T1000 (cell line): ENCODE data around the gene SMIM38.
"Not testable (repeated sequence)": the region's sequence is repeated elsewhere in the genome, so short reads cannot be mapped to it uniquely, and the experiment has no call there.

Experiments
- DNase-seq: peaks from one replicate; lab custom pipeline; 2025; ENCODE audit warnings: mixed read lengths; lab: John Stamatoyannopoulos, UW

SMIM38 gene

DNA sequence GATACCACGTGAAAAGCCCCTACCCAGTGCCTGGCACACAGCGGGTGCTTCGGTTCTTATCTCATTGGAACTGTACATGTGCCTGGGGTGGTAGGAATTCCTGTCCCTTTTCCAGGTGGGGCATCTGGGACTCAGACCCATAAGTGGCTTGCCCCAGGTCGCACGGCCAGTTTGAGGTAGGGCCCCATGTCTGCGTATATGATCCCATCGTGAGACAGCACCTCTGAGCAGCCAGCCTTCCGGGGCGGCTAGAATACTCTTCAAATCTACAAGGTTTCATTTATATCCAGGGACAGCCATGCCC, 33.5 kb upstream of the SMIM38 start:
- DNase-seq, result no peak

DNA sequence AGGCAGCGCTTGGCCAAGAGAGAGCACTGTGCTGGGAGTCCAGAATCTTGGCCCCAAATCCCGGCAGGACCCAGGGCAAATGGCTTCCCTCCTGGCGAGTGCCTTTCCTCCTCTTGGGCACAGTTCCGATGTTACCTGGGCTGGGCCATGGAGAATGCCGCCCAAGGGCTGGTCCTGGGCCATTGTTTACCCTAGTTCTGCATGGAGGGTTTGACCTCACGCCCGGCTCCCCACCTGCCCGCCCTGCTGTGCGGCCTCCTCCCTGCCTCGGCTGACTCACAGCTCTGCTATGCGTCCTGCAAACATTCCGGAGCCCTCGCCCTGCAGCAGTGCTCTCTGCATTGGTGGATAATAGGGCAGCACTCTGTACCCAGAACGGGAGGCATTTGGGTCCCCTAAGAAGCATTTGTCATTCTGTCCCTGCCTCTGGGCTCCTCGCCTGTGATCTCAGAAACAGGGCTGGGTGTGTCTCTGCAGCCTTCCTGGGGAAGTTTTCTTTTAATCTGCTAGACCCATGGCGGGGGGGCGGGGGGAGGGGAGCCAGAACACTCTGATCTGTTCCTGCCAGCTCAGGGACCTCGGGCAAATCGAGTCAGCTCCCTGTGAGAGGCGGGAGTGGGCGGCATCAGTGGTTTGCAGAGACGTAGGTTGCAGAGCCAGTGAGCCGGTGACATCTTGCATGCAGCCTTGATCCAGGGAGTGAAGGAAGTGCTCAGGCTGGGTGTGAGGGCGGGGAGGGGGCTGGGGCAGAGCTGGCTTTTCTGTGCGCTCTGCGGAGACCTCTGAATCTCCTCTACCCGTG, 32.9 kb upstream of the SMIM38 start:
- peak; percentile 84 for DNase-seq

DNA sequence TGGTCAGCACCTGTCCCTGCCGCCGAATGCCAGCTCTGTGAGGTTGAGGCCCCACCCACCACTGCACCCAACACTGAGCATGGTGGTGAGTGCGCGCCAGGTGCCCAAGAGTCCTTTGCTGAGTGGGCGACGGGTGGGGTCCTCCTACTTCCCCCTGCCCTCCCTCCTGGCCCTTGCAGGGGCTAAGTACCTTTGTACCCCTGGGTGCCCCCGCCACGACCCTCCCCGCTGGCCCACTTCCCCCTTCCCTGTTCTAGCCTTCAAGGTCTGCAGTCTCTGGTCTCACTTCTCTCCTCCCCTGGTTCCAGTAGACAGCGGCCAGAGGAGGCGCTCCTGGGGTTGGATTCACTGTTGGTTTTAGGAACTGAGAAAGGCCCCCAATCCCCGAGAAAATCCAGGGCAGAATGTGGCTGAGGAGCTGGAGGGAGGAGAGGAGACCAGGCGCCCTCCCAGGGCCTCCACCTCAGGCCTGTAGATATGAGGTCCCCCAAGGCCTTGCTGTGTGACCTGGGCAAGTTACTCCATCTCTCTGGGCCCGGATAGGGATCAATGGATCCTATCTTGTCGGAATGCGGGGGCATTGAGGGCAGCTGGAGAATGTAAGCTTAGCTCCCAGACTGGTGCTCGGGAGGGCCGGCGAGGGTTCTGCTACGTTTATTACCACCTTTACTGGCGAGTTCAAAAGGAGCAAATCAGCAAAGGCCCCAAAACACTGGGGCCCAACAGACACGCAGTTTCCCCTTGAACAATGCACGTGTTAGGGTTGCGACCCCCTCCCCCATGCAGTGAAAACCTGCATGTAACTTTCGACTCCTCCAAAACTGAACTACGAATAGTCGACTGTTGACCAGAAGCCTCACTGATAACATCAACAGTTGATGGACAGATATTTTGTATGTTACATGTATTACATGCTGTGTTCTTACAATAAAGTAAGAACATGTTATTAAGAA, 31.9 kb upstream of the SMIM38 start:
- no peak for DNase-seq

DNA sequence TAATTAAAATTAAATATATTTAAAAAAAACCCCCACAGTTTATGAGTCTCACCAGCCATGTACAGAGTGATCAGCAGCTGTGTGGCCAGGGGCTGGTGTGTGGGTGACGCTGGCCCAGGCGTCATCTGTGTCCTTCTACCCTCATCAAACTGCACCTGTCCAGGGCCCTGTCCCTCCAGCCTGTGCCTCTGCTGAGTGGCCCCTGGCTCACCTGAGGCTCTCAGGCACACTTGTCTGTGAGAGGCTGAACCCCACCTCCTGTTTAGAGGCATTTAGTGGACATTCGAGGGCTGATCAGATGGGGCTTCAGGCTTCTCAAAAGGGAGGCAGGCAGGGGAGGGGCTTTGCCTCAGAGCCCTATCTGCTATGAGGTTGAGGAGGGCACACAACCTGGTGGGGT, 29.9 kb upstream of the SMIM38 start:
- no peak for DNase-seq

DNA sequence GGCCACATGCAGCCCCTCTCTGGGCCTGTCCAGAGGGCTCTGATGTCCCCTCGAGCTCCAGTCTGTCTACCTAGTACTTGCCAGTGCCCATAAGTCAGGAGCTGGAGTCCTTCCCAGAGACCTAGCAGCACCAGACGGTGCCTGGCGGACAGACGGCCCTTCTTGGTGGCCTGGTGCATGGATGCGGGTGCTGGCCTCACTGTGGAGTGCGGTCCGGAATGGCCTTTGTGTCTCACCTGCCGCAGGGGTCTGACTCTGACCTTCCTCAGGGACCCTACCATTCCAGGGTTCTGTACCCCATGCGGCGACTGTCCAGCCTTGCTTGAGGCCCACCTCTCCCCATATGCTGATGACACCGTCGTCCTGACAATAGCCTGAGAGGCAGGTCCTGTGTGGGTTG, 29.4 kb upstream of the SMIM38 start:
- no peak for DNase-seq

DNA sequence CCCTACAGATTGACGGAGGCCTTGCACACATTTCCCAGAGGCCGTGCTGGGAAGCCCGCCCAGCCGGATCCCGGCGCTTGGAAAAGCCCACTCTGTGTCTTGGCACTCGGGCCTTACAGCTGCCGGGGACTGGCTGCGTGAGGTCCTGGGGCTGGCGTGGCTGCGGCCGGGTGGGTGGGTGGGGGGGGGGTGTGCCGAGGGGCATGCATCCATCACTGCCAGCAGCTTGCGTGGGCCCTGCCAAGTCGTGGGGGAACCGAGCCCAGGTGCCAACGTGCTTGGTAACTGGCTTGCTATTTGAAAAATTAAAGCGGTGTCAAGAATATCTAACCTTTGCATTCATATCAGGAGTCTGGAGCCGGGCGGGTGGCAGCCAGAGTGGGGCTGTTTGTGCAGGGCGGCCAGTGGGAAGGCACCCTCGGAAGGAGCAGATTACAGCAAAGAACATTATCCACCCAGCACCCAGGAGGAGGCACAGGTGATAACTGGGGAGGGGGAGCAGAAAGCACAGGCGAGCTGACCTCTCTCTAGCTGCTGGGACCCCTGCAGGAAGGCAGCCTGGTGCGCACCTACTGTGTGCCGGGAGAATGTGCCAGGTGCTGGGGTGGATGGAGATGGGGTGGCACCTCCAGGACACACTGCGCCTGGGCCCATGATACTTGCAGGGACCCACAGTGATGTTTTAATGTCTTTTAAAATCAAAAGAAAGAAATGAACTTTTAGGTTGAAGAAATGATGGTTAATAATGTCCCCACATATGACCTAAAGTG, 28.5 kb upstream of the SMIM38 start:
- no peak for DNase-seq

DNA sequence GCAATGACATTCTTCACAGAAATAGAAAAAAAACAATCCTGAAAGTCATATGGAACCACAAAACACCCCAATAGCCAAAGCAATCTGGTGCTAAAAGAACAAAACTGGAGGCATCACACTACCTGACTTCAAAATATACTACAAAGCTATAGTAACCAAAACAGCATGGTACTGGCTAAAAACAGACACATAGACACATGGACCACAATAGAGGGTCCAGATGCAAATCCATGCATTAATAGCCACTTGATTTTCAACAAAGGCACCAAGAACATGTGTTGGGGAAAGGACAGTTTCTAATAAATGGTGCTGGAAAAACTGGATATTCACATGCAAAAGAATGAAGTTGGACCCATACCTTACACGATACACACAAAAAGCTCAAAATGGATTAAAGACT, 27.9 kb upstream of the SMIM38 start:
- no peak for DNase-seq

DNA sequence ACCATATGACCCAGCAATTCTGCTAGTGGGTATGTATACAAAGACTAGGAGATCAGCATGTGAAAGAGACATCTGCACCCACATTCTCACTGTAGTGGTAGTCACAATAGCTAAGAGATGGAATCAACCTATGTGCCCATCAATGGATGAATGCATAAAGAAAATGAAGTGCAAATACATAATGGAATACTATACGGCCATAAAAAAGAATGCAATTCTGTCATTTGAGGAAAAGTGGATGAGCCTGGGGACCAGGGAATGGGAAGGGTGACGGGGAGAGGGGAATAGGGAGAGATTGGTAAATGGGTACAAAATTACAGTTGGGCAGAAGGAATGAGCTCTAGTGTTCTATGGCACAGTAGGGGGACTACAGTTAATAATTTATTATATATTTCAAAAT, 26.7 kb upstream of the SMIM38 start:
- no peak for DNase-seq

DNA sequence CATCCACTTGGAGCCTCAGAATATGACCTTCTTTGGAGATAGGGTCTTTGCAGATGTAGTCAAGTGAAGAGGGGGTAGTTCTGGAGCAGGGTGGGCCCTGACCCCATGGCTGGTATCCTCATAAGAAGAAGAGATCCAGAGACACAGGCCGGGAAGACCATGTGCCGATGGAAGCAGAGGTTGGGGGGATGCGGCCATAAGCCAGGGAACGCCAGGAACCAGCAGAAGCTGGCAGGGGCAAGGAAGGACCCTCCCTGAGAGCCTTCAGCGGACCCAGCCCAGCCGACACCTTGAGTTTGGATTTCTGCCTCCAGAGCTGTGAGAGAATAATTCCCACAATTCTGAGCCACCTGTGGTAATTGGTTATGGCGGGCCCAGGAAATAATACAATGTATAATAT, 26.1 kb upstream of the SMIM38 start:
- no peak for DNase-seq

DNA sequence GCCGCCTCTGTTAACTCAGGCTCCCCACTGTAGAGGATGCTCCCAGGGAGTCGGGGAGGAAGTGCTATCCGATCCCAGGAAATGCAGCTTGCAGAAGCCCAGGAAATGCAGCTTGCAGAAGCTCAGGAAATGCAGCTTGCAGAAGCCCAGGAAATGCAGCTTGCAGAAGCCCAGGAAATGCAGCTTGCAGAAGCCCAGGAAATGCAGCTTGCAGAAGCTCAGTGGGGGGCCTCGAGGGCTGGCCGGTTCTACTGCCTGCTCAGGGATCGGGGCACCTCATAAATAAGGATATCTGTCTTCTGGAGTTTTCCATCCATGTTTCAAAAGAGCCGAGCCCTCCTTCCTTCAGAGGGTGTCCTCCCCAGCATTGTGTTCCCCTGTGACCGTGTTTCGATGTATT, 25.1 kb upstream of the SMIM38 start:
- DNase-seq, result no peak

DNA sequence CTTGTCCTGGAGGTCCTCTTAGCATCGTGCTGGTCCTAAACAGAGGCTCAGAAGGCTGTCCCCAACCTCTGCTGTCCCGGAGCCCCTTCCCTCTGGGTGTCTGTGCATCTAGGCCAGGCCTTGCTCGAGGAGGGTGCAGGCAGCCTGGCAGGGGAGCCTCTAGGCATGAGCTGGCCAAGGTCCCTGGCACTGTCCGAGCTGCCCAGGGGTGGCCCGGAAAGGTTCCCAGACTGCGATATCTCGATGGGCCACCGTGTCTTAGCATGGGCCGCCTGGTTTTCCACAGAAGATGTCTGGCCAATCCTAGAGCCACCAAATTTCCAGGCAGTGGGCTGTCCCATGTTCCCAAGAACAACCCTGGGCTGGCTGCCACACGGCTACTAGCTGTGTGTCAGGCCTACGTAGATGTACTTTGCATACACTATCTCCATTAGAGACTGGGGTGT, 24.6 kb upstream of the SMIM38 start:
- no peak for DNase-seq

DNA sequence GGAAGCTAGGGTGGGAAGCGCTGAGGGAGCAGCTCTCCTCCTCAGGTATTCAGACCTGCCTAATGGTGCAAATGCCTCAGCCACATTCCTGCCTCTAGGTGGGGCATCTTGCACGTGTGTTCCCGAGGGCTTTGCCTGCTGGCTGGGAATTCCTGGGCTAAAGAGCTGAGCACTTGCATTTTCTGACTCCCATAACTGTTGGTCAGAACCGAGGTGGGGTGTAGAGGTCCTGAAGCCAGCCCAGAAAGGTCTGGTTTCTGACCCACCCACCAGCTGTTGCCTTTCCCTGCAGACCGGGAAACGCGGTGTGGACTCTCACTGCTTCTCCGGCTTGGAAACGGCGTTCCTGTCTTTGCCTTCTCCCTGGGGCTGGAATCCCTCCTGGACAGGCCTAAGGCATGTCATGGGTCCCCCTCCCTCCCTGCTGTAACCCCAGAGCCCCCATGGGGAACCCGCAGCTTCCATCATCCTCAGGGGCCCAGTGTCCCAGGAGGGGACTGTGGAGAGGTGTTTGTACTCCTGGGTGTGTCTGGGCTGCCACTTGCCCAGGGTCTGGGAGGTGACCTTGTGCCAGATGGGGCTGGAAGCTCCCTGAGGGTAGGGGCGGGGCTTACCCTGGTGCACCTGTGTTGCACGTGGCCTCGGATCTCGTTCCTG, 24.0 kb upstream of the SMIM38 start:
- peak; percentile 45 for DNase-seq

DNA sequence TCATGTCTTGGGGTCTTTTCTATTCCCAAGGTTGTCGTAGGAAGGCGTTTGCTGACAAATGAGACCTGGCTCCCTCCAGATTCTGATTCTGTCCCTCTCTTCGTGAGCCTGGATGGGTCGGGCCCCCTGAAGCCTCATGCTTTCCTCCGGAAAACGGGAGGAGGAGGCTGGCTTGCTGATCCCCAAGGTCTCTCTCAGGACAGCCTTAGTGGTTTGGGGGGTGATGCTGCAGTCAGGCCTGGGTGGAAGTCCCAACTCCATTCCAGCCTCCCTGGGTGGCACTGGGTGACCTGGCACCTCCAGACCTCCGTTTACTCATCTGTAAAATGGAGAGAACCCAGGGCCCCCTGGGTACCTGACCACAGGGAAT, 23.4 kb upstream of the SMIM38 start:
- no peak for DNase-seq

DNA sequence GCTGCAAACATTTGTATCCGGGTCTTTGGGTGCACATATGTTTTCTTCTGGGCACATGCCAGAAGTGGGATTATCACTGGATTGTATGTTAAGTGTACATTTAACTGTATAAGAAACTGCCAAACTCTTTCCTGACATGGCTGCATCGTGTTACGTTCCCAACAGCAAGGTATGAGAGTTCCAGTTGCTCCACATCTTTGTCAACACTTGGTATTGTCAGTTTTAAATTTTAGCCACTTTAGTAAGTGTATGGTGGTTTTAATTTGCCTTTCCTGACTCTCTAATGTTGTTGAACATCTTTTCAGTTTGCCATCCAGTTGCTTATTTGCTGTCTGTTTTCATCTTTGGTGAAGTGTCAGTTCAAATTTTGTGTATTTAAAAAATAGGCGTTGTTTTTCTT, 22.5 kb upstream of the SMIM38 start:
- no peak for DNase-seq

DNA sequence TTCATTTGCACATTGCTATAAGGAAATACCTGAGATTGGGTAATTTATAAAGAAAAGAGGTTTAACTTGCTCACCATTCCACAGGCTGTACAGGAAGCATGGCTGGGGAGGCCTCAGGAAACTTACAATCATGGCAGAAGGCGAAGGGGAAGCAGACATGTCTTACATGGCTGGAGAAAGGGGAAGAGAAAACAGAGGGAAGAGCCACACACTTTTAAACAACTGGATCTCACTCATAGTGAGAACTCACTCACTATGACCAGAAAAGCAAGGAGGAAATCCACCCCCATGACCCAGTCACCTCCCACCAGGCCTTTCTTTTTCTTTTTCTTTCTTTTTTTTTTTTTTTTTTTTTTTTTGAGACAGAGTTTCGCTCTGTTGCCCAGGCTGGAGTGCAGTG, 21.6 kb upstream of the SMIM38 start:
- not testable (repeated sequence) for DNase-seq

DNA sequence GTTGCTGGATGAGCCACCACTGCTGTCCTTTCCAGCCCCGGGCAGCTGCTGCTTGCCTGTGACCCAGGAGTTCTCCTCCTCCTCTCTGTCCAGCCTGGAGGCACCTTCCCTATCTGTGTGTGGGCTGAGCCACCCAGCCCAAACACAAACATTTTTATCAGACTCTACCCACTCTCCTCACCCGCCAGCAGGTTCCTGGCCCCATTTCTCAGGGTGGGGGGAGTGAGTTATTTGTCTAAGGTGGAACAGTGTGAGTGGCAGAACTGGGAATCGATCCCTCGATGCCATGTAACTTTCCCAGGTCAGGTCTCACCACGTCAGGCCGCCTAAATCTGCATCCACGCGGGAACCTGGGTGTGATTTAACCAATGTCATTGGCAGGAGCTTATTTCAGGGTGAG, 20.8 kb upstream of the SMIM38 start:
- no peak for DNase-seq

DNA sequence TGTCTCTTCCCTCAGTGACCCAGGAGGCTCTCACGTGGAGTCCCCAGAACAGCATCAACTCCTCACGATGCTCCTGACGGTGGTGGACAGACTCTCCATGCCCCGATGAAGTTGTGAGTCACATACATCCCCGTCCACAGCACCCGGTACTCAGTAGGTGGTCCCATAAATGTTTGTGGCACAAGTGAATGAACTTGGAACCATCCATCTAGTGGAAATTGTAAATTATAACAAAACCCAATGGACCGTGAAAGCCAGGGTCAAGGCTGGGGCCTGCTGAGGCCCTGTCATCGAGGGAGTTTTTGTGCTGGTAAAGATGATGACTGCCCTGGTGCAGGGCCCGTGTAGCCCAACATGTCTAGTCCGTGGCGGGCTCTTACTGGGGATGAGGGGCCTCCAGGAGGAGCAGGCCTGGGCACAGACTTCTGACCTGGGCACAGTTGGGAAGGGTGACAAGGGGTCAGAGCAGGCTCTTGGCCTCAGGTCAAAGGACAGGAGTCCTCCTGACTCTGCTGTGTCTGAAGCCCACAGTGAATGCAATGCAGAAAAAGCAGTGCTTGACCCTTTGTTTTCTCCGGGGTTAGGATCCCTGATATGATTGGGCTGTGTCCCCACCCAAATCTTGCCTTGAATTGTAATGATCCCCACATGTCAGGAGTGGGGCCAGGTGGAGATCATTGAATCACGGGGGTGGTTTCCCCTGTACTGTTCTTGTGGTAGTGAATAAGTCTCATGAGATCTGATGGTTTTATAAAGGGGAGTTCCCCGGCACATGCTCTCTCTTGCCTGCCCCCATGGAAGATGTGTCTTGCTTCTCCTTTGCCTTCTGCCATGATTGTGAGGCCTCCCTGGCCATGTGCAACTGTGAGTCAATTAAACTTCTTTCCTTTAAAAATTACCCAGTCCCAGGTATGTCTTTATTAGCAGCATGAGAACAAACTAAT, 20.0 kb upstream of the SMIM38 start:
- DNase-seq, result no peak

DNA sequence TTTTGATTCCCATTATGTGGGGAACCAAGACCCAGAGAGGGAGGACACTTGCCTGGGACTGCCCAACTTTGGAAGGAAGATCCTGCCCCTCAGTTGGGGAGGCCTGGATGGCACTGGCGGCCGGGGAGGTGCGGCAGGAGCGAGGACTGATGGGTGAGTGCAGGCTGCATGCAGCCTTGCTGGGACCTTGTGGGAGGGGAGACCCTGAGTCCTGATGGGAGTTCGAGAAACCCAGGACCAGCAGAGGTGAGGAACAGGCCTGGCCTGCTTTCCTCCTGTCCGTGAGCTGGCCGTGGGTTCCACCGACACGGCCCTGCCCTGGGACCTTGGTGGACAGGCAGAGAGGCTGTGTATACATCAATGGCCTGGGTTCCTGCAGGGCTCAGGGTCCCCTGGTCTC, 19.3 kb upstream of the SMIM38 start:
- no peak for DNase-seq

DNA sequence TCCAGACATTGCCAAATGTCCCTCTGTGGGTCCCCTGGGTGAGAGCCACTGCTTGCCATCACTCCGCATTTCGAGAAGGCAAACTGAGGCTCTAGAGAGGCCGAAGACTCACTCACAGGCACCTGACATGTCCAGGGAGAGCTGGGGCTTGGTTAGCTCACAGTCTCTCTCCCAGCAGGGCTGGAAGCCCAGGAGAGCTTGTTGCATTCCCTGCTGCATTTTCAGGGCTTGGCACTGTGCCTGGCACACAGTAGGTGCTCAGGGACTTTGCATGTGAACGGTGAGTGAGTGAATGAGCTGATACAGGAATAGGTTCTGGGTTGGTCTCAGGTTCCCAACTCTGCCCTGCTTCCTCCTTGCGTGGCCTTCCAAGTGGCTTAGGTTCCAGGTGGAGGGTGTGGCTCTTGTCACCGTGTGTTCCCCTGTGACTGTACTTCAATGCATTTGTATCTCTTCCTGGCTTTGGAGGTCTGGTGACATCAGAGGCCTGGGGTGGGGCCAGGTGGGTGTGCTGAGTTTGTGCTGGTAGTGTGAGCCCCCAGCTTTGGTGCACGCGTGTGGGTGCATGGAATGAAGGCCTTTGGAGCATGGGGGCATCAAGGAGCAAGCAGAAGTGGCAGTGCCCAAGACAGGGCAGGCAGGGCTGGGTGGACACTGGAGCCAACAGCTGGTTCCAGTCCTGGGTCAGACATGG, 18.4 kb upstream of the SMIM38 start:
- DNase-seq, result no peak

DNA sequence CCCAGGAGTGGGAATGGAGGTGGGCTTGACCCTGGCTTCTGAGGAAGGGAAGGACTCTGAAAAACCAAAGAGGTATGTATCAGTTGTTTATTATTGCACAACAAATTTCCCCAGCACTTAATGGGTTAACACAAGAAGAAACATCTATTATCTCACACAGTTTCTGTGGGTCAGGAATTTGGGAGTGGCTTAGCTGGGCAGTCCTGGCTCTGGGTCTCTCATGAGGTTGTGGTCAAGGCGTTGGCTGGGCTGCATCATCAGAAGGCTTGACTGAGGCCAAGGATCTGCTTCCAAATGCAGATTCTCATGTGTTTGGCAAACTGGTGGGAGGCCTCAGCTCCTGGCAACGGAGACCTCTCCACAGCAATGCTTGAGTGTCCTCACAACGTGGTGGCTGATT, 17.5 kb upstream of the SMIM38 start:
- DNase-seq, result no peak
